ENCODE measurements around the gene SLC1A3.

Gene SLC1A3

GRCh38 chr5:36619012-36619635 lies 12.7 kb downstream of the SLC1A3 start:
- H3K27ac ChIP-seq (ENCODE audit: low read length), result no peak overlapping the region
- H3K27me3 ChIP-seq (ENCODE audit: low read depth, low read length), result no peaks in the 10 kb centered on the region
- no peaks in the 10 kb centered on the region for H3K9me3 ChIP-seq (ENCODE audit: control insufficient read depth in 1 of 2, low read length in 2 of 2)
- no peaks in the 10 kb centered on the region for H3K36me3 ChIP-seq (ENCODE audit: control insufficient read depth in 1 of 2, insufficient read depth in 2 of 2, low read length in 2 of 2)
- no peak overlapping the region for H3K4me3 ChIP-seq (ENCODE audit: low read depth in 1 of 2, low read length in 2 of 2)
- no peaks in the 10 kb centered on the region for H3K4me1 ChIP-seq (ENCODE audit: control insufficient read depth in 1 of 2, insufficient read depth in 2 of 2, low read length in 2 of 2)

- Histone ChIP-seq H3K27me3 (ENCODE audit: low read depth, low read length) (no peaks in the 10 kb centered on the region), H3K4me3 (ENCODE audit: low read depth in 1 of 2, low read length in 2 of 2) (no peak overlapping the region), H3K27ac (ENCODE audit: low read length) (no peak overlapping the region), H3K9me3 (ENCODE audit: control insufficient read depth in 1 of 2, low read length in 2 of 2) (no peaks in the 10 kb centered on the region), H3K4me1 (ENCODE audit: control insufficient read depth in 1 of 2, insufficient read depth in 2 of 2, low read length in 2 of 2) (no peaks in the 10 kb centered on the region), H3K36me3 (ENCODE audit: control insufficient read depth in 1 of 2, insufficient read depth in 2 of 2, low read length in 2 of 2) (no peaks in the 10 kb centered on the region)
These were observed 15.6 kb downstream of the SLC1A3 start for GRCh38 chr5:36621985-36622384.

DNA sequence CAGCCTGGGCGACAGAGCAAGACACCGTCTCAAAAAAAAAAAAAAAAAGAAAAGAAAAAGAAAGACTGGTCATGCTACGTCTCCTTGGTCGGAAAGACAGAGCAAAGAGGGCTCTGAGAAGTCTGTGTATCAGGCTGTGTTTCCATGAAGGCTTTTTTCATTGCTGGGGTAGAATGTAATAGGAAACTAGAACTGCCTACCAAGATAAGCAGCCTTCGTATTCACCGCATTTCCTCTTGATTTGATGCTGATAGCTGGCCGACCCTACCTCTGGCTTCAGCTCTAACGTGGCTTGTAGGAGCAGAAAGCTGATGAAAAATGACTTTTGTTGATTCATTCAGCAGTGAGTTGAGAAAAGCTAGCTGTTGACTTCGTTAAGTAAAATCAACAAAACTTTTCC lies 17.4 kb downstream of the SLC1A3 start:
- no peaks in the 10 kb centered on the region for H3K36me3 ChIP-seq (ENCODE audit: control insufficient read depth in 1 of 2, insufficient read depth in 2 of 2, low read length in 2 of 2)
- H3K27me3 ChIP-seq (ENCODE audit: low read depth, low read length), result no peaks in the 10 kb centered on the region
- no peaks in the 10 kb centered on the region for H3K4me1 ChIP-seq (ENCODE audit: control insufficient read depth in 1 of 2, insufficient read depth in 2 of 2, low read length in 2 of 2)
- no peak overlapping the region for H3K4me3 ChIP-seq (ENCODE audit: low read depth in 1 of 2, low read length in 2 of 2)
- no peak overlapping the region for H3K27ac ChIP-seq (ENCODE audit: low read length)
- no peaks in the 10 kb centered on the region for H3K9me3 ChIP-seq (ENCODE audit: control insufficient read depth in 1 of 2, low read length in 2 of 2)

GRCh38 chr5:36624277-36624676 lies 17.9 kb downstream of the SLC1A3 start:
- H3K4me3 ChIP-seq (ENCODE audit: low read depth in 1 of 2, low read length in 2 of 2), result no peak overlapping the region
- H3K9me3 ChIP-seq (ENCODE audit: control insufficient read depth in 1 of 2, low read length in 2 of 2), result no peaks in the 10 kb centered on the region

DNA sequence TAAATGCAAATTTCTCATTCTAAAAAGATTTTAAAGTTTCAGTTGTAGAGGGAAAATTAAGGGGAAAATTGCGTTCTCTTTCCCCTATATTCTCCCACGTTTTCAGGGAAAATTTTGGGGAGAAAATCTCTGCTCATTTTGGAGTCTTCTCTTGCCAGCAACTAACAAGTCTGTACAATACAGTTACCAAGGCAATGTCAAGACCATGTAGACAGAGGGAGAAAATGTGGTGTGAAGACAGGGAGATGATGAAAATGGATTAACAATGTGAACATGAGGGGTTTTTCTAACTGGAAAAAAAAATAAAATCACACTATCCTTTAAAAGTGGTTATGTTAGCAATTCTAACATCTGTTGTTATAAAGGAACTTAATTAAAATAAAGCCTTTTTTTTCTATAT lies 22.3 kb downstream of the SLC1A3 start:
- H3K27me3 ChIP-seq (ENCODE audit: low read depth, low read length), result no peaks in the 10 kb centered on the region
- H3K27ac ChIP-seq (ENCODE audit: low read length), result no peak overlapping the region
- no peaks in the 10 kb centered on the region for H3K4me1 ChIP-seq (ENCODE audit: control insufficient read depth in 1 of 2, insufficient read depth in 2 of 2, low read length in 2 of 2)
- H3K9me3 ChIP-seq (ENCODE audit: control insufficient read depth in 1 of 2, low read length in 2 of 2), result no peaks in the 10 kb centered on the region
- no peaks in the 10 kb centered on the region for H3K36me3 ChIP-seq (ENCODE audit: control insufficient read depth in 1 of 2, insufficient read depth in 2 of 2, low read length in 2 of 2)
- no peak overlapping the region for H3K4me3 ChIP-seq (ENCODE audit: low read depth in 1 of 2, low read length in 2 of 2)

More at GRCh38 chr5:36624277-36624676, 17.9 kb downstream of the SLC1A3 start:
- H3K27ac ChIP-seq (ENCODE audit: low read length), result no peak overlapping the region
- H3K36me3 ChIP-seq (ENCODE audit: control insufficient read depth in 1 of 2, insufficient read depth in 2 of 2, low read length in 2 of 2), result no peaks in the 10 kb centered on the region
- H3K27me3 ChIP-seq (ENCODE audit: low read depth, low read length), result no peaks in the 10 kb centered on the region
- no peaks in the 10 kb centered on the region for H3K4me1 ChIP-seq (ENCODE audit: control insufficient read depth in 1 of 2, insufficient read depth in 2 of 2, low read length in 2 of 2)

- Histone ChIP-seq H3K4me1 (ENCODE audit: control insufficient read depth in 1 of 2, insufficient read depth in 2 of 2, low read length in 2 of 2) (no peaks in the 10 kb centered on the region), H3K27ac (ENCODE audit: low read length) (no peak overlapping the region), H3K27me3 (ENCODE audit: low read depth, low read length) (no peaks in the 10 kb centered on the region), H3K9me3 (ENCODE audit: control insufficient read depth in 1 of 2, low read length in 2 of 2) (no peaks in the 10 kb centered on the region), H3K36me3 (ENCODE audit: control insufficient read depth in 1 of 2, insufficient read depth in 2 of 2, low read length in 2 of 2) (no peaks in the 10 kb centered on the region), H3K4me3 (ENCODE audit: low read depth in 1 of 2, low read length in 2 of 2) (no peak overlapping the region)
These were observed 23.3 kb downstream of the SLC1A3 start for GRCh38 chr5:36629729-36630128.

DNA sequence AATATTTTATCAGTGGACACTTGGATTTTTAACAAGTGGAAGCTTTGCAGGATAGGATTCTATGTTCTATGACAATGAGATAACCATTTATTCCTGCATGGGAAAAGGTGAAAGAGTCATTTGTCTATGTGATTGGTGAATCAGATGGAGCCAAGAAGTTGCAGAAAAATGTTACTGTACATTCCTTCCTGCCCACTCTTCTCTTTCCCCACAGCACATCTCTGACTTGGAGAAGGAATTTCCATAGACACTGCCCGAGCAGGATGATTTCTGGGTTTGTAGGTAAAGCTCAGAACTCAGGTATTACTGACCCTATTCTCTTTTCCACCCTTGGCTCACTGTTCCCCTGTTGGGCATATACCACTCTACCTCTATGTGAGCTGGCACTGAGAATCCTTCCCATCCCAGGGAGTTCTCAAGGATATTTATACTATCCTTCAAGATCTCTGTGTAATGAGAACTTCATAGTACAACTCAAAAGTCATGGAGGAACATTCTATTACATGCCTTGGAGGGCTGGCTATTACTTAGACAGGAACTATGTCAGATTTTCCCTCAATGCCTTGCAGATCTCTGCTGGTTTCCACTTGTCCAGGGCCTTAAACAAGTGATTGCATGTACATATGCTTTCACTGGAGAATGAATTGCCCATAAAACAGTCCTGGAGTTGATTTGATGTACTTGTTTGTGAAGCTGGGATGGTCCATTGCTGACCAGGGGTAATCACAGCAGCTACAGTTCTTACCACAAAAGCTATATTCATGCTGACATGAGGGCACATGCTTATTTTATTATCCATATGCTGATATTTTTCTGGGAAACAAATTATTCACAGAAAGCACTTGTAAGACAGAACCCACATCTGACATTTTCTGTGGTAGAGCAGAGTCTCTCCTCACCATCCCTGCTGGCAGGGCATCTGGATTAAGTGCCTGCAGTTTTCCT lies 24.1 kb downstream of the SLC1A3 start:
- H3K4me1 ChIP-seq (ENCODE audit: control insufficient read depth in 1 of 2, insufficient read depth in 2 of 2, low read length in 2 of 2), result no peaks in the 10 kb centered on the region
- no peak overlapping the region for H3K4me3 ChIP-seq (ENCODE audit: low read depth in 1 of 2, low read length in 2 of 2)
- no peaks in the 10 kb centered on the region for H3K9me3 ChIP-seq (ENCODE audit: control insufficient read depth in 1 of 2, low read length in 2 of 2)
- H3K27me3 ChIP-seq (ENCODE audit: low read depth, low read length), result no peaks in the 10 kb centered on the region
- H3K36me3 ChIP-seq (ENCODE audit: control insufficient read depth in 1 of 2, insufficient read depth in 2 of 2, low read length in 2 of 2), result no peaks in the 10 kb centered on the region
- no peak overlapping the region for H3K27ac ChIP-seq (ENCODE audit: low read length)

- H3K4me3 ChIP-seq (ENCODE audit: low read depth in 1 of 2, low read length in 2 of 2), result no peak overlapping the region
- H3K4me1 ChIP-seq (ENCODE audit: control insufficient read depth in 1 of 2, insufficient read depth in 2 of 2, low read length in 2 of 2), result no peaks in the 10 kb centered on the region
- no peaks in the 10 kb centered on the region for H3K36me3 ChIP-seq (ENCODE audit: control insufficient read depth in 1 of 2, insufficient read depth in 2 of 2, low read length in 2 of 2)
- no peaks in the 10 kb centered on the region for H3K9me3 ChIP-seq (ENCODE audit: control insufficient read depth in 1 of 2, low read length in 2 of 2)
- no peaks in the 10 kb centered on the region for H3K27me3 ChIP-seq (ENCODE audit: low read depth, low read length)
- no peak overlapping the region for H3K27ac ChIP-seq (ENCODE audit: low read length)
These were observed 24.7 kb downstream of the SLC1A3 start for GRCh38 chr5:36631154-36631553.

- H3K4me1 ChIP-seq (ENCODE audit: control insufficient read depth in 1 of 2, insufficient read depth in 2 of 2, low read length in 2 of 2), result no peaks in the 10 kb centered on the region
- no peak overlapping the region for H3K4me3 ChIP-seq (ENCODE audit: low read depth in 1 of 2, low read length in 2 of 2)
- no peak overlapping the region for H3K27ac ChIP-seq (ENCODE audit: low read length)
- no peaks in the 10 kb centered on the region for H3K27me3 ChIP-seq (ENCODE audit: low read depth, low read length)
- no peaks in the 10 kb centered on the region for H3K36me3 ChIP-seq (ENCODE audit: control insufficient read depth in 1 of 2, insufficient read depth in 2 of 2, low read length in 2 of 2)
- no peaks in the 10 kb centered on the region for H3K9me3 ChIP-seq (ENCODE audit: control insufficient read depth in 1 of 2, low read length in 2 of 2)
These were observed 25.4 kb downstream of the SLC1A3 start for GRCh38 chr5:36631620-36632362.

DNA sequence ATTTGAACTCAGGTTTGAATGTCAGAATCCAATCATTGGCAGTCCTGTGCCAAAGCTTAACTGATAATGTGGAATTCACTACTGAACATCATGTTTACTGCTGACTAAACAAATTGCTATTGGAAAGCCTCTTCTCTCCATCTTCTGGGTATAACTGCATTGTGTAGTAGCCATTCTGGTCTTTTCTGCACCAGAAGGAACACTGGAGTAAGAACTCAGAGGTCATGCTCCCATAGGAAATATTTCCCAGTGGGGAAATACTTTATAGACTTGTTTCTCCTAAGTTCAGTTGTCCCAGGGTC lies 25.9 kb downstream of the SLC1A3 start:
- Histone ChIP-seq H3K4me1 (ENCODE audit: control insufficient read depth in 1 of 2, insufficient read depth in 2 of 2, low read length in 2 of 2) (no peaks in the 10 kb centered on the region), H3K27ac (ENCODE audit: low read length) (no peak overlapping the region), H3K27me3 (ENCODE audit: low read depth, low read length) (no peaks in the 10 kb centered on the region), H3K36me3 (ENCODE audit: control insufficient read depth in 1 of 2, insufficient read depth in 2 of 2, low read length in 2 of 2) (no peaks in the 10 kb centered on the region), H3K9me3 (ENCODE audit: control insufficient read depth in 1 of 2, low read length in 2 of 2) (no peaks in the 10 kb centered on the region), H3K4me3 (ENCODE audit: low read depth in 1 of 2, low read length in 2 of 2) (no peak overlapping the region)

DNA sequence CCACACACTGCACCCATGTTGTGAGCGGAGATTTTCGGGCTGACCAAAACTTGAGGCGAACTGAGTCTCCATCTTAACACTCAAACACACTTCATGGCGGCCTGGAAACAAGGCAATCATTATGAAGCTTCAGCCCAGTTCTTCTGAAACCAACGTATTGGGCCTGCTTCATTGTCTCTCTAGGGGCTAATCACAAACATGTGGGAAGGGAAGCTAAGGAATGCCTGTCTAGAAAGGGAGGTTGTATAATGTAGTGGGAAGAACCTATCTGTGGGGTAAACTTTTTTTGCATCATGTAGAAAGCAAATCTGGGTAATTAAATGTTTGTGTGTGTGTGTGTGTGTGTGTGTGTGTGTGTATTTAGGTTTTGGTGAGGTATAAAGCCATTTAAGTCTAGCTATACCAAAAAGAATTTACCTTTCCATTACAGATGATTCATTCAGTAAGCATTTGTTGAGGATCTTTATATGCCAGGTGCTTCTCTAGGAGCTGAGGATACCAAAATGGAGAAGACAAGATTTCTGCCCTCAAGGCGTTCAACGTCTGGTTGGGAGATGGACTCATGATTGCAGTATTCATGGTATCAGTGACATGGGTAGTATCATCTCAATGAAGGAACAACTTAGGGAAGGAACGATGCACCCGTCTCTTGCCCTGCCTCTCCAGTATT lies 29.4 kb downstream of the SLC1A3 start:
- H3K27me3 ChIP-seq (ENCODE audit: low read depth, low read length), result no peaks in the 10 kb centered on the region
- no peak overlapping the region for H3K27ac ChIP-seq (ENCODE audit: low read length)
- H3K36me3 ChIP-seq (ENCODE audit: control insufficient read depth in 1 of 2, insufficient read depth in 2 of 2, low read length in 2 of 2), result no peaks in the 10 kb centered on the region
- no peak overlapping the region for H3K4me3 ChIP-seq (ENCODE audit: low read depth in 1 of 2, low read length in 2 of 2)
- H3K9me3 ChIP-seq (ENCODE audit: control insufficient read depth in 1 of 2, low read length in 2 of 2), result no peaks in the 10 kb centered on the region
- no peaks in the 10 kb centered on the region for H3K4me1 ChIP-seq (ENCODE audit: control insufficient read depth in 1 of 2, insufficient read depth in 2 of 2, low read length in 2 of 2)
